OCI-LY1 (cell line): ENCODE measurements around the gene PTPRN2.

ENCODE experiments used
- EZH2 ChIP-seq: fragments of 200-600 bp; sonication (generic), shearing (Covaris generic); IDR thresholded peaks from 2 replicates; pipeline ENCODE4 v1.8.0; 2017; ENCODE audit warnings: borderline replicate concordance, mixed run types, mild to moderate bottlenecking, antibody characterized with exemption, low read length, moderate library complexity, mixed read lengths
- TF ChIP-seq, protein P1 (sequence below): fragments of 200-600 bp; sonication (generic), shearing (Covaris generic); IDR thresholded peaks from 2 replicates; pipeline ENCODE4 v1.5.1; 2017; ENCODE audit warnings: mild to moderate bottlenecking, antibody characterized with exemption, low read length, moderate library complexity, mixed read lengths

DNA sequence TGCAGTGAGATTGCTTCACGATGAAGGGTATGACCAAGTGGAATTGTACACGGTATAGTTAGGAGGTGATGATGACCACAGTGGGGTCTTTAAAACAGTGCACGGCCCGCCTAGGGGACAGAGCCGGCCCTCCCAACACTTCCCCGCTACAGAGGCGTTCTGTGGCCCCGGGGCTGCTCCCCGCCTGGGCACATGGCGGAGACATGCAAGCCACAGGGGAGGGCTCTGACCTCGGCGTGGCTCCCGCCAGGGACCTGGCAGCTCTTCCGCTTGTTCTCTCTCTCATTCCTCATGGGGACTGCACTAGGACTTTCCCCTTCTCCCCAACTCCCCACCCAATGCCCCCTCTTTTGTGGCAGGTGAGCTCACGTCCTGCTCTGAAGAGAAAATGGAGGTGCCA lies 857.0 kb downstream of the PTPRN2 start:
- TF ChIP-seq, protein P1, sequence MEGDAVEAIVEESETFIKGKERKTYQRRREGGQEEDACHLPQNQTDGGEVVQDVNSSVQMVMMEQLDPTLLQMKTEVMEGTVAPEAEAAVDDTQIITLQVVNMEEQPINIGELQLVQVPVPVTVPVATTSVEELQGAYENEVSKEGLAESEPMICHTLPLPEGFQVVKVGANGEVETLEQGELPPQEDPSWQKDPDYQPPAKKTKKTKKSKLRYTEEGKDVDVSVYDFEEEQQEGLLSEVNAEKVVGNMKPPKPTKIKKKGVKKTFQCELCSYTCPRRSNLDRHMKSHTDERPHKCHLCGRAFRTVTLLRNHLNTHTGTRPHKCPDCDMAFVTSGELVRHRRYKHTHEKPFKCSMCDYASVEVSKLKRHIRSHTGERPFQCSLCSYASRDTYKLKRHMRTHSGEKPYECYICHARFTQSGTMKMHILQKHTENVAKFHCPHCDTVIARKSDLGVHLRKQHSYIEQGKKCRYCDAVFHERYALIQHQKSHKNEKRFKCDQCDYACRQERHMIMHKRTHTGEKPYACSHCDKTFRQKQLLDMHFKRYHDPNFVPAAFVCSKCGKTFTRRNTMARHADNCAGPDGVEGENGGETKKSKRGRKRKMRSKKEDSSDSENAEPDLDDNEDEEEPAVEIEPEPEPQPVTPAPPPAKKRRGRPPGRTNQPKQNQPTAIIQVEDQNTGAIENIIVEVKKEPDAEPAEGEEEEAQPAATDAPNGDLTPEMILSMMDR = no peak
- no peak for TF ChIP-seq EZH2
